ENCODE results near the gene NAXE. TPM values are rescaled to one million over a fixed set of nuclear protein-coding genes. Genes with fewer than 3 reads are reported as not detected.

NAXE gene
- total and polyA plus RNA-seq, 2 of the 13 experiments (the other 11 are each of a cell fraction or from before 2014, with no cell fraction given) = 39.4 to 59.4 TPM

DNA sequence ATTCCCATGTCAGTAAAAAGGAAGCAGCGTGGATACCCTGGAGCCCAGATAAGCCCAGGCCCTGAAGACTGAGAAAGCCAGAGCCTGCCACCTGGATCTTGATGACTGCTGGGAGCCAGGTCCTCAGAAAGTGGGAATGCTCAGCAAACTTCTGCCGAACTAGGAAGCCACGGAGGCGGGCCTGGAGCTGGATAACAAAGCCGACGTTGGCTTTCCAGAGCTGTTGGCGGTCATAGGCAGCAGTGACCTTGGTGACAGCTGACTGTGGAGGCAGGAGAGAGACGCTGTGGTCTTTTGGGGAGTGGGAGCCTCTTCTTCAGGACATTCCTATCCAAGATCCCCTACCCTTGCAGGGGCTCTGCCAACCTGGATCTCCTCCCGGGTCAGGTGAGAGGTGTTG is 43.6 kb upstream of the NAXE start (continued):
- no peak for TF ChIP-seq ZBTB43 (CRISPR knock-in tag; conservative IDR thresholded peaks at IDR 0.05)

DNA sequence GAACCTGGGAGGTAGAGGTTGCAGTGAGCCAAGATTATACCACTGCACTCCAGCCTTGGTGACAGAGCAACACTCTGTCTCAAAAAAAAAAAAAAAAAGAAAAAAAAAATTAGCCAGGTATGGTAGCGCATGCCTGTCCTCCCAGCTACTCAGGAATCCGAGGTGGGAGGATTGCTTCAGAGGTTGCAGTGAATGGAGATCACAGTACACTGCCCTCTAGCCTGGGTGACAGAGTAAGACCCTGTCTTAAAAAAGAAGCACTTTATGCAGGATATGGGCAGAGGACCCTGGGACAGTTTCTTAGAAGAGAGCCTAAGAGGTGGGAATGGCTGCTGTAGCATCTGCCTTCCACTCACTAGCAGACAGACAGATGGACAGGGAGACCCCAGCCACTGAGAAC is 42.2 kb upstream of the NAXE start:
- POLR2A ChIA-PET = no interaction called here
- ATAC-seq = no peak

More for the DNA sequence above, 42.2 kb upstream of the NAXE start:
- no peak overlapping the region for H3K4me2 ChIP-seq (ENCODE audit: low read depth, low read length)
- CTCF ChIA-PET (ENCODE audit: low intra/inter-chr PET ratio, low total read pairs) = no interaction called here
- no peaks in the 10 kb centered on the region for H4K20me1 ChIP-seq (ENCODE audit: insufficient read depth, low read length)
- in situ Hi-C loops (cut with HindIII; ENCODE audit: extremely low pct_ligation_motif_present, low pct_unique_long_range_greater_than_20kb) (no loop called here), intact Hi-C loops (cut with micrococcal nuclease; ENCODE audit: unreplicated experiment) (no loop called here)
- DNase-seq (ENCODE audit: low spot score) (no peak), FAIRE-seq (no peak)
- peaks cover 1 to 35% of the 10 kb centered on the region in 2 experiments; a peak in 4 of 5 replicates for H3K36me3 ChIP-seq (replicated peaks in 1 of 2; ENCODE audit: control insufficient read depth in 1 of 2, insufficient read depth in 2 of 2, low read length in 2 of 2)
- TF ChIP-seq KLF9 (CRISPR knock-in tag; IDR thresholded peaks at IDR 0.05; ENCODE audit: low read depth) = no peak
- no peak for TF ChIP-seq USF2 (IDR thresholded peaks at IDR 0.05; ENCODE audit: low read depth, low read length)
- no peak for TF ChIP-seq USF2 (CRISPR knock-in tag; IDR thresholded peaks at IDR 0.05; ENCODE audit: borderline replicate concordance)
- TF ChIP-seq SMYD3 (CRISPR knock-in tag; IDR thresholded peaks at IDR 0.05) = no peak
- TF ChIP-seq, protein P1, sequence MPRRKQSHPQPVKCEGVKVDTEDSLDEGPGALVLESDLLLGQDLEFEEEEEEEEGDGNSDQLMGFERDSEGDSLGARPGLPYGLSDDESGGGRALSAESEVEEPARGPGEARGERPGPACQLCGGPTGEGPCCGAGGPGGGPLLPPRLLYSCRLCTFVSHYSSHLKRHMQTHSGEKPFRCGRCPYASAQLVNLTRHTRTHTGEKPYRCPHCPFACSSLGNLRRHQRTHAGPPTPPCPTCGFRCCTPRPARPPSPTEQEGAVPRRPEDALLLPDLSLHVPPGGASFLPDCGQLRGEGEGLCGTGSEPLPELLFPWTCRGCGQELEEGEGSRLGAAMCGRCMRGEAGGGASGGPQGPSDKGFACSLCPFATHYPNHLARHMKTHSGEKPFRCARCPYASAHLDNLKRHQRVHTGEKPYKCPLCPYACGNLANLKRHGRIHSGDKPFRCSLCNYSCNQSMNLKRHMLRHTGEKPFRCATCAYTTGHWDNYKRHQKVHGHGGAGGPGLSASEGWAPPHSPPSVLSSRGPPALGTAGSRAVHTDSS (CRISPR knock-in tag; conservative IDR thresholded peaks at IDR 0.05) = no peak
- TF ChIP-seq ZNF251 (CRISPR knock-in tag; IDR thresholded peaks at IDR 0.05) = no peak
- no peaks in the 10 kb centered on the region for H3K27me3 ChIP-seq (ENCODE audit: control insufficient read depth in 1 of 2, insufficient read depth in 2 of 2, low read length in 2 of 2)
- H3K79me2 ChIP-seq (ENCODE audit: insufficient read depth, low read length) = no peaks in the 10 kb centered on the region
- 91% methylated on average over 2 of the region's 2 CpGs for WGBS (ENCODE audit: low lambda C conversion rate)
- no peak overlapping the region for H3K27ac ChIP-seq (ENCODE audit: extremely low read length, insufficient read depth, low read length)
- H3K4me1 ChIP-seq (ENCODE audit: insufficient read depth, low read length) = peaks cover 15% of the 10 kb centered on the region
- H3K9ac ChIP-seq (ENCODE audit: insufficient read depth, low read depth, low read length) = no peak overlapping the region
- no peaks in the 10 kb centered on the region for H3K9me3 ChIP-seq (ENCODE audit: low read length)
- BruUV-seq (replicated peaks) = no TSS peak
- H3K4me3 ChIP-seq (replicated peaks in 1 of 3; ENCODE audit: insufficient read depth in 1 of 3, low read depth in 2 of 3, low read length in 3 of 3) = no peak overlapping the region
- H2AFZ ChIP-seq (ENCODE audit: low read length) = no peak overlapping the region

Measured in HepG2 (cell line).